Neural cell (in vitro differentiated cells): ENCODE data around the gene KCTD15.

Source experiments
- EP300 ChIP-seq: fragments of 450-650 bp; conservative IDR thresholded peaks from 2 replicates; pipeline ENCODE4 v1.6.1; 2014; ENCODE audit warnings: antibody characterized with exemption, mild to moderate bottlenecking, moderate library complexity; ENCODE audit not compliant: poor library complexity, severe bottlenecking
- EZH2 ChIP-seq: fragments of 200-600, 300-800 bp; shearing (Covaris generic), sonication (generic); IDR thresholded peaks from 2 replicates; pipeline ENCODE4 v1.6.1; 2014; ENCODE audit warnings: antibody characterized with exemption, low read length, borderline replicate concordance, mild to moderate bottlenecking; ENCODE audit not compliant: insufficient read depth, poor library complexity, severe bottlenecking
- MXI1 ChIP-seq: fragments of 450-650 bp; conservative IDR thresholded peaks from 2 replicates; pipeline ENCODE4 v1.6.1; 2014; ENCODE audit warnings: antibody characterized with exemption, mild to moderate bottlenecking; ENCODE audit not compliant: poor library complexity, severe bottlenecking
- POLR2AphosphoS5 ChIP-seq: IDR thresholded peaks from 2 replicates; pipeline ENCODE4 v1.6.1; 2012
- RAD21 ChIP-seq: fragments of 450-650 bp; conservative IDR thresholded peaks from 2 replicates; pipeline ENCODE4 v1.6.1; 2014; ENCODE audit warnings: antibody characterized with exemption, mild to moderate bottlenecking, moderate library complexity
- SMC3 ChIP-seq: fragments of 450-650 bp; conservative IDR thresholded peaks from 2 replicates; pipeline ENCODE4 v1.6.1; 2014; ENCODE audit warnings: antibody characterized with exemption, mild to moderate bottlenecking, moderate library complexity; ENCODE audit not compliant: poor library complexity
- TAF1 ChIP-seq: IDR thresholded peaks from 2 replicates; pipeline ENCODE4 v1.6.1; 2012; ENCODE audit warnings: low read depth
- TF ChIP-seq, protein P1 (sequence below): fragments of 450-650 bp; IDR thresholded peaks from 2 replicates; pipeline ENCODE4 v1.5.1; 2014; ENCODE audit warnings: antibody characterized with exemption, mild to moderate bottlenecking, moderate library complexity; ENCODE audit not compliant: poor library complexity, severe bottlenecking

DNA sequence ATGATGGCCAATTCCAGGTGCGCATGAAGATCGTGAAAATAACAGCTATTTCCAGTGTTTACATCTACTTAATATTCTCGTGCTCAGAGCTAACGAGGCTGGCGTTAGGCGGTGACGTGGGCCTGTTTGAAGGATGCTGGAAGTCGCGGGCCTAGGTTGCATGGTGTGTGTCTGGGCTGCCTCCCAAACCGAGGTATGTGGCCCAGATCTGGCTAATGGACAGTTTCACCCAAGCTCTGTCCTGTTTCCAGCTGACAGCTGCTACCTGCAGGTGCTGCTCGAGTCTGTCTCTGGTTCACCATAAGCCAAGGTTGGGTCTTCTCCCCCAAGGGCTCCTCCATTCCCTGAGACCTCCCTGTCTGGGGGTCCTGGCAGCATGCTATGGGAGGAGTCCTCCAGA is 40.5 kb upstream of the KCTD15 start:
- TF ChIP-seq MXI1 (no peak), POLR2AphosphoS5 (no peak), TAF1 (no peak), SMC3 (no peak), EZH2 (no peak), RAD21 (no peak), EP300 (no peak)
- TF ChIP-seq, protein P1, sequence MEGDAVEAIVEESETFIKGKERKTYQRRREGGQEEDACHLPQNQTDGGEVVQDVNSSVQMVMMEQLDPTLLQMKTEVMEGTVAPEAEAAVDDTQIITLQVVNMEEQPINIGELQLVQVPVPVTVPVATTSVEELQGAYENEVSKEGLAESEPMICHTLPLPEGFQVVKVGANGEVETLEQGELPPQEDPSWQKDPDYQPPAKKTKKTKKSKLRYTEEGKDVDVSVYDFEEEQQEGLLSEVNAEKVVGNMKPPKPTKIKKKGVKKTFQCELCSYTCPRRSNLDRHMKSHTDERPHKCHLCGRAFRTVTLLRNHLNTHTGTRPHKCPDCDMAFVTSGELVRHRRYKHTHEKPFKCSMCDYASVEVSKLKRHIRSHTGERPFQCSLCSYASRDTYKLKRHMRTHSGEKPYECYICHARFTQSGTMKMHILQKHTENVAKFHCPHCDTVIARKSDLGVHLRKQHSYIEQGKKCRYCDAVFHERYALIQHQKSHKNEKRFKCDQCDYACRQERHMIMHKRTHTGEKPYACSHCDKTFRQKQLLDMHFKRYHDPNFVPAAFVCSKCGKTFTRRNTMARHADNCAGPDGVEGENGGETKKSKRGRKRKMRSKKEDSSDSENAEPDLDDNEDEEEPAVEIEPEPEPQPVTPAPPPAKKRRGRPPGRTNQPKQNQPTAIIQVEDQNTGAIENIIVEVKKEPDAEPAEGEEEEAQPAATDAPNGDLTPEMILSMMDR = no peak
